ACC112 (cell line): ENCODE measurements around the gene SORCS3.

Source experiments
- H2AFZ ChIP-seq: fragments of 200-600 bp; sonication (generic); one replicate; pipeline ENCODE4 v1.6.0; 2017; ENCODE audit warnings: antibody characterized with exemption, low read length; ENCODE audit not compliant: unreplicated experiment
- H3K27ac ChIP-seq: fragments of 200-600 bp; sonication (generic); 2 replicates; pipeline ENCODE4 v1.5.1; 2014; ENCODE audit warnings: low read depth, mild to moderate bottlenecking, antibody characterized with exemption, low read length, moderate library complexity
- H3K27me3 ChIP-seq: fragments of 200-600 bp; sonication (generic); 2 replicates; pipeline ENCODE4 v1.6.1; 2014; ENCODE audit warnings: mild to moderate bottlenecking, antibody characterized with exemption, low read length, moderate library complexity, mixed read lengths; ENCODE audit not compliant: insufficient read depth
- H3K36me3 ChIP-seq: fragments of 200-600 bp; sonication (generic); 2 replicates; pipeline ENCODE4 v1.6.1; 2016; ENCODE audit warnings: mild to moderate bottlenecking, antibody characterized with exemption, low read length, moderate library complexity, mixed read lengths; ENCODE audit not compliant: insufficient read depth
- H3K4me1 ChIP-seq: fragments of 200-600 bp; sonication (generic); one replicate; pipeline ENCODE4 v1.6.1; 2016; ENCODE audit warnings: low read length, mixed read lengths; ENCODE audit not compliant: insufficient read depth, unreplicated experiment, control insufficient read depth
- H3K4me3 ChIP-seq: fragments of 200-600 bp; sonication (generic); 2 replicates; pipeline ENCODE4 v1.5.1; 2014; ENCODE audit warnings: mild to moderate bottlenecking, low read depth, low read length
- H3K79me2 ChIP-seq: fragments of 200-600 bp; sonication (generic); one replicate; pipeline ENCODE4 v1.6.0; 2016; ENCODE audit warnings: low read length; ENCODE audit not compliant: control insufficient read depth, unreplicated experiment, insufficient read depth

SORCS3 gene

DNA sequence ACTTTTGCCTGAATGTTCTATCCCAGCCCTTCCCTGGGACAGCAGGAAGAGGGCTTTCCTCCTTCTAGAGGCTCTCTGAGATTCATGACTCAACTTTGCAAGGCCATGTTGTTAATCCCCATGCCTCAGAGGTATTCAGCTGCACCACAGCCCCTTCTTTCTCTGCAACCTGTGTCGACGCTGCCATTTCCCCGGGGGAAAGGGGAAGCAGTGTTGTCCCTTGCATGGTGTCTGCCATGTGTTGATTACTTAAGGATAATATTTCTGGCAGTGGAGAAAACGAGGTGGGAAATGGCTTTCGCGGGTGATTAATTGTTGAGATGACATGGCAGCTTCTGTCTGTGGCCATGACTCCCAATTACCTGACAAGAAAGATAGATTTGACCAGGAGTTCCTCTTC lies 133.1 kb downstream of the SORCS3 start:
- Histone ChIP-seq H2AFZ (no peak overlapping the region), H3K36me3 (no peaks in the 10 kb centered on the region), H3K4me1 (no peaks in the 10 kb centered on the region), H3K4me3 (no peak overlapping the region), H3K27me3 (no peaks in the 10 kb centered on the region), H3K79me2 (no peaks in the 10 kb centered on the region), H3K27ac (no peak overlapping the region)

DNA sequence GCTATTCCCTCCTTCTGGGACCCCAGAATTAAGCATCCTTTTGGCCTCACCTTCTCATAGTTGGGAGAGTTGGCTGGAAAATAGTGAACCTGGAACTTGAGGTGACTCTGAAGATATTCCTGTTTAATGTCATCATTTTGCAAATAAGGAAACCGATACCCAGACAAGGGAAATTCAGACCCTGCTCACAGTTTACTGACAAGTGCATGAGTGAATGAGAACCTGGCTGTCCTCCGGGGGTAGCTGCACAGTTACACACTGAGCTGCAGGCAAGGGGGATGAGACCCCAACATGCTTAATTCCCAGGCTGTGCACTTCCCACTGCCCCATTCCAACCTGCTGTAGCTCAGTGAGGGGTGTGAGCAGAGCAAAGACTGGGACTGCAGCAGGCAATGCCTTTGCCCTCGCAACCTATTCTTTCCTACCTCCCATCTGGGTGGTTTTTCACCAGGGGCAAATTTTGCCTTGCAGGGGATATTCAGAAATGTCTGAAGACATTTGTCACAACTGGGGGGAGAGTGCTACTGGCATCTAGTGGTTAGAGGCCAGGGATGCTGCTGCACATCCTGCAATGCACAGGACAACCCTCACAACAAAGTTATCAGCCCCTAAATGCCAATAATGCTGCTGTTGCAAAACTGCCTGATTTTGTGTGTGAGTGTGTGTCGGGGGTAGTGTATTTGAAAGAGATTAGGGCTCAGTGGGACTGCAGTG lies 136.2 kb downstream of the SORCS3 start:
- no peaks in the 10 kb centered on the region for H3K4me1 ChIP-seq
- no peak overlapping the region for H3K27ac ChIP-seq
- no peaks in the 10 kb centered on the region for H3K36me3 ChIP-seq
- H3K4me3 ChIP-seq, result no peak overlapping the region
- H2AFZ ChIP-seq, result no peak overlapping the region
- no peaks in the 10 kb centered on the region for H3K27me3 ChIP-seq
- no peaks in the 10 kb centered on the region for H3K79me2 ChIP-seq

DNA sequence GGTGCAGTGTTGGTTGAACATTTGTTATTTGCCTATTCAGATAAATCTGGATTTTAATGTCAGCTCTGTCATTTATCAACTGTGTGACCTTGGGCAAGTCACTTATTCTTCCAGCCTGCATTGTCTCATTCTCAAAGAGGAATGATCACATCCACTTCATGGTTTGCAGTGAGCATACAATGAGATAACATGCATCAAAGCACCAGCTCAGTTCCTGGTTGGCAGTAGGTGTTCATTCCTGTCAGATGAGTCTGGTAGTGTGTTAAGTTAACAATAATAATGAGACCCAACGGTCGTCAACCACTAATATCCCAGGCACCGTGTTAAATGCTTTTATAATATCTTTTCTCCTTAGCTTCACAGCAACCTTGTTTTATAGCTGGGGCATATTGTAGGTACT lies 137.3 kb downstream of the SORCS3 start:
- H3K4me1 ChIP-seq, result no peaks in the 10 kb centered on the region

DNA sequence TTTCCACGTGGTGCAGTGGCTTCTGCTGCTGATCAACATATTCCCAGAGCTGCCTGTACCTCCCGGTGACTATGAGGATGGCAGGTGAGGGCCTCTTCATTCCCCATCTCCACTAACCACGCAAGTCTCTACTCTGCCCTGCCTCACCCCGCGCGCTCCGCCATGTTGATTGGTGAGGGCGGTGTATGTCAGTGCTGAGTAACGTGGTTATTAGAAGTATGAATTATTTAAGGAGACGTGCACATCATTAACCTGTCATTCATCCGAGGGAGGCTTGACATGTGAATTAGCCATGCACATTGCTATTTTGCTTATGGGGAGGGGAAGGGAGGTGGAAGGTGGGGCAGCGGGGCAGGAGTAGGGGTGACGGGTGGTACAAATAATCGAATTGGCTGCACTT lies 138.6 kb downstream of the SORCS3 start:
- no peaks in the 10 kb centered on the region for H3K79me2 ChIP-seq
- no peaks in the 10 kb centered on the region for H3K36me3 ChIP-seq
- no peak overlapping the region for H2AFZ ChIP-seq
- H3K27me3 ChIP-seq, result no peaks in the 10 kb centered on the region
- no peak overlapping the region for H3K27ac ChIP-seq
- H3K4me3 ChIP-seq, result no peak overlapping the region
- H3K4me1 ChIP-seq, result no peaks in the 10 kb centered on the region

More for the DNA sequence above, 137.3 kb downstream of the SORCS3 start:
- Histone ChIP-seq H3K27me3 (no peaks in the 10 kb centered on the region), H3K4me3 (no peak overlapping the region), H3K36me3 (no peaks in the 10 kb centered on the region), H2AFZ (no peak overlapping the region), H3K27ac (no peak overlapping the region), H3K79me2 (no peaks in the 10 kb centered on the region)

DNA sequence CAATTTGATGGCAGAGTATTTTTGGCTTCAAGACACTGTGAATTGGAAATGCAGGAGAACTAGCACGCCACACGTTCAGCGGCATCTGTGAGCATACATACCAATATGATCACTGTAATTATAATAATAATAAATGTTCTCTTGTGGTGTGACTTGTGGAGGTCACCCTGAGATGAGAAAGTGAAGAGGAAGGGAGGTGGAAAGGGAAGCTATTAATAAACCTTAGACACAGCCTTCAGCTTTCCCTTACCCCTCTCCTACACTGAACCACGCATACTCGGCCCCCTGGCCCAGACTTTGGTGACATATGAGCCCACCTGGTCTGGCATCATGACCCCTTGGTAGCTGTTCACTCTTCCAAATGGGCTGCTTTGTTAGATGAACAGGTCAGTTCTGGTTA lies 139.1 kb downstream of the SORCS3 start:
- H3K79me2 ChIP-seq, result no peaks in the 10 kb centered on the region
- H3K4me1 ChIP-seq, result no peaks in the 10 kb centered on the region
- H3K36me3 ChIP-seq, result no peaks in the 10 kb centered on the region
- no peaks in the 10 kb centered on the region for H3K27me3 ChIP-seq
- H3K4me3 ChIP-seq, result no peak overlapping the region
- no peak overlapping the region for H2AFZ ChIP-seq
- no peak overlapping the region for H3K27ac ChIP-seq

DNA sequence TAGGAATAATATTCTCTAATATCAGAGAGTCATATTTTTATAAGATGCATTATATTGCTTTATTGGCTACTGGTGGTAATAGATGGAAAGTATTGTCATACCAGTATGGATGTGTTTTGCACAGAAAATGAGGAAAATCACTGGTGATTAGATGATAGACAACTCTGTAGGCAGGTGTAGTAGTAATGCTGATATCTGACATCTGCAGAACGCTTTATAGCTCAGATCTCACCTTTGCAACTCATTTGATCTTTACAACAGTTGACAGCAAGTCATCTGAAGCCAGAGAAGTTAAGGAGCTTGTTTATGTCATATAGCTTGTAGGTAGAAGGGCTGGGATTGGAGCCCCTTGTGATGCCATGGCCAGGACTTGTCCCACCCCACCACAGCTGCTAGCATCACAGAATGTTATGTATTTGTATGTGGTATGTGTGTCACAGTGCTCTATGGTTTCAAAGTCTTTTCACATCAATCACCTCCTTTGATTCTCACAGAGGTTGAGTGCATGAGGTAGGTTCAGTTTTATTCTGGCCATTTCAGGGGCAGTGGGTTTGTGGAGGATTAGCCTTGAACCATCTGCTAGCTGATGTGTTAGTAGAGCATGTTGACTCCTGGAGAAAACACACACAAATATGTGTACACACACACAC lies 140.0 kb downstream of the SORCS3 start:
- Histone ChIP-seq H3K79me2 (no peaks in the 10 kb centered on the region), H3K4me1 (no peaks in the 10 kb centered on the region), H3K27me3 (no peaks in the 10 kb centered on the region), H3K36me3 (no peaks in the 10 kb centered on the region), H3K4me3 (no peak overlapping the region), H2AFZ (no peak overlapping the region), H3K27ac (no peak overlapping the region)

- Histone ChIP-seq H3K27ac (no peak overlapping the region), H3K4me3 (no peak overlapping the region), H3K79me2 (no peaks in the 10 kb centered on the region), H3K36me3 (no peaks in the 10 kb centered on the region), H3K27me3 (no peaks in the 10 kb centered on the region), H2AFZ (no peak overlapping the region), H3K4me1 (no peaks in the 10 kb centered on the region)
These were observed 143.4 kb downstream of the SORCS3 start for GRCh38 chr10:104784452-104784851.

DNA sequence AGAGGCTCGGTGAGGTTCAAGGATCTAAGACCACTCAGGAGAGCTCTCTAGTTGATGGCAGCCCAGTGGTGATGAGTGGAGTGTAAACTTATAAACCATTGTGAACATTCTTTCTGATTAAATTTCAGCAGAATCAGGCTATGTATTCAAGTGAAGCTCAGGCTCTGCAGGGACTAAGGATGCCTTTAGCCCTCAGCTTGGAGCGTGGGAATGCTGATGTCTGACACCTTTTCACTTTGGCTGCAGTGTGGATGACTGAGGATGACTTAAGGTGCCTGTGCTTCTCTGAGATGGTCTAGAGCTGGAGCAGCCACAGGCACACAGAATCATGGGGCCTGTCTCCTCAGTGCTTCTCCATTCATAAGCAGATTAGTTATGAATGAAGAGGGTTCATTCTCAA lies 150.4 kb downstream of the SORCS3 start:
- Histone ChIP-seq H3K4me1 (no peaks in the 10 kb centered on the region), H3K36me3 (no peaks in the 10 kb centered on the region), H3K27ac (no peak overlapping the region), H2AFZ (no peak overlapping the region), H3K27me3 (no peaks in the 10 kb centered on the region), H3K4me3 (no peak overlapping the region), H3K79me2 (no peaks in the 10 kb centered on the region)

DNA sequence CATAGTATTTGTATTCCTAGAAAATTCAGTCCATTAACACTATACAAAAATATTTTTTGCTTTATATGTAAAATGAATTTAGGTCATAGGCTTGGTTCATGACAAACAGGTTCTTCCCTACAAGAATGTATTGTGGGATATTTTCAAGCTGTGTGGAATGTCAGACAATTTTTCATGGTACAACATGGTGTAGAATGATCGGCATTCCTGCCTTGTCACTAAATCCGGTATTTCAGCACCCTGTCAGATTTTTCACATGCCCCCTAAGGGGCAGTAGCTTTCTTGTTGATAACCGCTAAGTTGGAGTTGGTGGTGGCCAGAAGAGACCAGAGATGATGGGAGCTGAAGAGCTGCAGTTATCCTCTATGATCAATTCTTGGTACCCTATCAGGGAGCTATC lies 154.3 kb downstream of the SORCS3 start:
- H3K27ac ChIP-seq, result no peak overlapping the region
- H3K4me1 ChIP-seq, result no peaks in the 10 kb centered on the region
- H3K4me3 ChIP-seq, result no peak overlapping the region
- no peak overlapping the region for H2AFZ ChIP-seq
- H3K36me3 ChIP-seq, result no peaks in the 10 kb centered on the region
- H3K27me3 ChIP-seq, result no peaks in the 10 kb centered on the region
- H3K79me2 ChIP-seq, result no peaks in the 10 kb centered on the region

DNA sequence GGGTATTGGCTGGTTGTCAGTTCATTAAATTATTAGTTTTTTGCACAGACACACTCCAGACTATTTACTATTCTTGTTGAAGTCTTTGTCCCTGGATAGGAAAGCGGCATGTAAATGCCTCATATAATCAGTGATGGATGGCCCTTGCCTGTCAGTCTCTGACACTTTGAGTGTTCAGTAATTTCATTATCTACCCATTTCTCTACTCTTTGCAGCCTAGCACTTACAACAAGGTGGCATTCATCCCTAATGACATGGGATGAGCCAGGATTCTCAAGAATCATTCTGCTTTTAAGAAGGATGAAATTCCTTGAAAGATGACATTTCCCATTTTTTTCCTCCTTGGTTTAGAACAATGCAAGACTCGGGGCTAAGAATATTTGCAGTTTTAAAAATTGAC lies 155.7 kb downstream of the SORCS3 start:
- H3K4me3 ChIP-seq, result no peak overlapping the region
- H3K36me3 ChIP-seq, result no peaks in the 10 kb centered on the region
- no peak overlapping the region for H2AFZ ChIP-seq
- no peaks in the 10 kb centered on the region for H3K79me2 ChIP-seq
- no peaks in the 10 kb centered on the region for H3K27me3 ChIP-seq
- no peaks in the 10 kb centered on the region for H3K4me1 ChIP-seq
- H3K27ac ChIP-seq, result no peak overlapping the region

- Histone ChIP-seq H2AFZ (no peak overlapping the region), H3K79me2 (no peaks in the 10 kb centered on the region), H3K27ac (no peak overlapping the region), H3K36me3 (no peaks in the 10 kb centered on the region), H3K27me3 (no peaks in the 10 kb centered on the region), H3K4me1 (no peaks in the 10 kb centered on the region), H3K4me3 (no peak overlapping the region)
These were observed 161.9 kb downstream of the SORCS3 start for GRCh38 chr10:104802941-104803340.
